GM15510 (cell line): Measurements from ENCODE around the gene ZBTB7C.

Experiments
- POLR2A ChIP-seq: IDR thresholded peaks from 3 replicates; pipeline ENCODE4 v1.6.1; 2011; ENCODE audit warnings: borderline replicate concordance; ENCODE audit not compliant: insufficient read length; ENCODE audit errors: extremely low read depth

The ZBTB7C gene

GRCh38 chr18:48038636-48039035 lies 370.5 kb downstream of the ZBTB7C start:
- TF ChIP-seq POLR2A, result no peak

- no peak for TF ChIP-seq POLR2A
These were observed 371.5 kb downstream of the ZBTB7C start for GRCh38 chr18:48037481-48038271.

DNA sequence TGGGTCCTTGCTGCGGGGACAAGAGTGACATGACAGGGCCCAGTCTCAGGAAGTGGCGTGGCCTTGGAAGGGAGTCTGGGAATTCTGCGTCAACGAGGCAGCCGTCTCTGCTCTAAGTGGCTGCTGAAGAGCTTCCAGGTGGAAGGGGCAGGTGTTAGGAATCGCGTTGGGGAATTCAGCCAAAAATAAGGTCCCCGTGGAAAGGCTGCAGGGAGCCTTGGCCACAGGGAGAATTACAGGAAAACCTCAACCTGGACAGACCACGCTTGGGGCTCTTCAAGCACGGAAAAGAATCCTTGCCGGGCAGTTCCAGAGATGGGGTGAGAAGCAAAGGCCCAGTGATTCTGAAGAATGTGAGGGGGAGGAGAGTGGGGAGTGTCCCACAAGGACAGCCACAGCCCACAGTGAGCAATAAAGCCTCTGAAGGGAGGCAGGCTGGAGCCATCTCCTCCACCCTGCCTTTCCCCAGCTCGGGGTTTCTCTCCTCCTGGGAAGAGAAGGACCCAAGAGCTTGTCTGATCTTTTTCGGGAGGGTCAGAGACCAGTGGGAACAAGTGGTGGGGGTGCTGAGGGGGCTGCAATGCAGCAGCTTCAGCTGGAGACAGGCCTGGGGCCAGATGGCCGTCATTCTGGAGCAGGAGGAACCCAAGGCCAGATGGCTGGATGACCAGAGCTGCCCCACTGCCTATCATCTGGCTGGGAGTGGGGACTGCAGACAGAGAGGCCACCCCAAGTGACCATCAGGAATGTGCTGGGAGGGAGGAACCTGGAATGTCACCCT lies 372.4 kb downstream of the ZBTB7C start:
- no peak for TF ChIP-seq POLR2A

DNA sequence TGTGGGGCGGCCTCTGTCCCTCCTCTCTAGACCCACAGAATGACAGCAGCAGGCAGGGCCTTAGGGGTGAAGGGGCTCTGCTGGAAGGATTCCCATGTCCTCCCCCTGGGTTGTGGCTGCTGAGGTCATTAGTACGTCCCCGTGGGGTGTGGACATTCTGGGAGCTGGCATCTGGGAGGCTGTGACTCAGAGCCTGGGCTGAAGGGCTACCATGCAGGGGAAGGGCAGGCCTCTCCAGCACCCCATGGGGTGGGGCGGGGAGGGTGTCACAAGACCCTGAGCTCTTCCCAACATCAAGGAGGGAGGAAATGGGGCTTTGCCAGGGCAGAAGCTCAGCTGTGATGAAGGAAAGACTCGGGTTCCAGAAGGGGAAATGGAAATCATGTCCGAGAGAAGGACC lies 373.0 kb downstream of the ZBTB7C start:
- no peak for TF ChIP-seq POLR2A

GRCh38 chr18:48035556-48035860 lies 373.7 kb downstream of the ZBTB7C start:
- TF ChIP-seq POLR2A, result no peak

GRCh38 chr18:48034651-48035555 lies 374.3 kb downstream of the ZBTB7C start:
- TF ChIP-seq POLR2A, result no peak

GRCh38 chr18:48033790-48034650 lies 375.2 kb downstream of the ZBTB7C start:
- no peak for TF ChIP-seq POLR2A

DNA sequence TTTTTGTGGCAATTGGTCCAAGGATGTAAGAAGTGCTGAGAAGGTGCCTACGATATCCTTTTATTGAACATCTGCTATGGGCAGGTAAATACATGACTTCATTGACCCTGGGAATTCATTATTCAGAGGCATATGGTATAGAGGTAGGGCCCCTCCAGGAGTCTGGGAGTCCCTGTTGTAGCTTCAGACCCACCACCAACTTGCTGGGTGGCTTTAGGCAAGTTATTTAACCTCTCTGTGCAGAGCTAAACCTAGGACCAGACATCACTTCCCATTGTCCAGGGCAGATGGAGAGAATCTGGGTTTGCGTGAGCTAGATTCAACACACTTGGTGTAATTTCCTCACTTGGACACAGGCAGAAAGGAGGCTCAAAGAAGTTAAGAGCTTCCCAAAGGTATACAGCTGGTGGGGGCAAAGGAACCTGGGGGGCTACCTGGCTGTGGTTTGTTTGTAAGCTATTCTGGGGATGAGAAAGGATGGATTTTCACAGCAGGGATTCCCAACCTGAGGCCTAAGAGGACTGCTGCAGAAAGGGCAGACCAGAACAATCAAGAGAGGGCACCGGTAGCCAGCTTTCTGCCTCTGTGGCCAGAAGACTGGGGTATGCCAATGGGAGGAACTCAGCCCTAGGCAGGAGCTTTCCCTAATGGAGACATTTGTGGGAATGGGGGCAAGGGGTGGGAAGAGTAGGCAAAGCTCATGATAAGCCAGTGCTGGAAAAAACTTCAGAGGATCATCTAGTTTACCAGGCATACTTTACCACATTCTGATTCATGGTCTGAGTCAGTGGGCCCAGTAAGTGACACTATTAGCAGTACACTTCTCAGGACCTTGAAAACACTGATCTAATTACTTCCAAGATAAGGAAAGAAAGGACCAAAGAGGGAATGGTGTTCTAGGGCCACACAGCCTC lies 376.1 kb downstream of the ZBTB7C start:
- no peak for TF ChIP-seq POLR2A

- no peak for TF ChIP-seq POLR2A
These were observed 377.5 kb downstream of the ZBTB7C start for GRCh38 chr18:48031641-48032040.

- no peak for TF ChIP-seq POLR2A
These were observed 378.3 kb downstream of the ZBTB7C start for GRCh38 chr18:48030616-48031480.

GRCh38 chr18:48029296-48029986 lies 379.7 kb downstream of the ZBTB7C start:
- TF ChIP-seq POLR2A, result no peak

DNA sequence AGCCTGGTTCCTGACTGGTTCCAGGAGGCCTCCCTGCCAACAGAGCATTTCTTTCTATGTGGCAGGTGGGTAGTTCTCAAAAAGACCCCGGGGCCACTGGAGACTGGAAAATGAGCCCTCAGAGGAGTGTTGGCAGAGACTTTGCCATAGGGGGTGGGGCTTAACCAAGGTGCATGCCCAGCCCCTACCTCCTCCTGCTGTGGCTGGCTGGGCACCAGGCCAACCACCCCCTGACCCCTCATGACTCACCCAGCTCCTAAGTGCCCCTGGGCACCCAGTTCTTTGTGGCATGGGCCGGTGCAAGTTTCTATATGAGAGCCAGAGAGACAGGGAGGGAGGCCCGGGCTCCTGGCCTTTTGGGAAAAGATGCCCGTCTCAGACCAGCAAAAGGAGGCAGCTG lies 380.5 kb downstream of the ZBTB7C start:
- TF ChIP-seq POLR2A, result no peak
